Measurements from ENCODE around the gene CAMK2B. TPM values are rescaled to one million over a fixed set of nuclear protein-coding genes. Genes with fewer than 3 reads are reported as not detected.

CAMK2B gene
- total RNA-seq, 1 experiment from 2014 or later = not detected

- Mint-ChIP-seq H3K4me3 (ENCODE audit: low read depth, unreplicated experiment) (no peak overlapping the region), H3K4me1 (ENCODE audit: low read depth, unreplicated experiment) (no peaks in the 10 kb centered on the region), H3K27ac (ENCODE audit: unreplicated experiment) (no peak overlapping the region), H3K9me3 (ENCODE audit: low read depth, unreplicated experiment) (no peaks in the 10 kb centered on the region), H3K36me3 (ENCODE audit: insufficient read depth, unreplicated experiment) (no peaks in the 10 kb centered on the region), H3K27me3 (ENCODE audit: unreplicated experiment) (peaks cover 61% of the 10 kb centered on the region)
- no TSS peak for BruUV-seq (replicated peaks)
- CTCF ChIA-PET = no interaction called here
- intact Hi-C loops (cut with micrococcal nuclease; ENCODE audit: unreplicated experiment) = no loop called here
- TF ChIP-seq CTCF (IDR thresholded peaks at IDR 0.05; ENCODE audit: unreplicated experiment) = no peak
- DNase-seq = no peak
Observed at GRCh38 chr7:44194069-44194468, 131.3 kb downstream of the CAMK2B start.

- DNase-seq = no peak
- Mint-ChIP-seq H3K4me1 (ENCODE audit: low read depth, unreplicated experiment) (no peaks in the 10 kb centered on the region), H3K4me3 (ENCODE audit: low read depth, unreplicated experiment) (no peak overlapping the region), H3K9me3 (ENCODE audit: low read depth, unreplicated experiment) (no peaks in the 10 kb centered on the region), H3K27me3 (ENCODE audit: unreplicated experiment) (peaks cover 66% of the 10 kb centered on the region), H3K27ac (ENCODE audit: unreplicated experiment) (no peak overlapping the region), H3K36me3 (ENCODE audit: insufficient read depth, unreplicated experiment) (no peaks in the 10 kb centered on the region)
- intact Hi-C loops (cut with micrococcal nuclease; ENCODE audit: unreplicated experiment) = no loop called here
- no peak for TF ChIP-seq CTCF (IDR thresholded peaks at IDR 0.05; ENCODE audit: unreplicated experiment)
- BruUV-seq (replicated peaks) = no TSS peak
- CTCF ChIA-PET = no interaction called here
Observed at GRCh38 chr7:44193011-44193802, 132.2 kb downstream of the CAMK2B start.

- intact Hi-C loops (cut with micrococcal nuclease; ENCODE audit: unreplicated experiment) = no loop called here
Observed at GRCh38 chr7:44191171-44191570, 134.2 kb downstream of the CAMK2B start.

GRCh38 chr7:44189993-44190872 is 135.2 kb downstream of the CAMK2B start:
- H3K27ac Mint-ChIP-seq (ENCODE audit: unreplicated experiment) = no peak overlapping the region
- H3K4me1 Mint-ChIP-seq (ENCODE audit: low read depth, unreplicated experiment) = peaks cover 1% of the 10 kb centered on the region
- TF ChIP-seq CTCF (IDR thresholded peaks at IDR 0.05; ENCODE audit: unreplicated experiment) = no peak
- intact Hi-C loops (cut with micrococcal nuclease; ENCODE audit: unreplicated experiment) = no loop called here
- DNase-seq = no peak
- CTCF ChIA-PET = no interaction called here
- BruUV-seq (replicated peaks) = no TSS peak
- no peak overlapping the region for H3K4me3 Mint-ChIP-seq (ENCODE audit: low read depth, unreplicated experiment)
- H3K27me3 Mint-ChIP-seq (ENCODE audit: unreplicated experiment) = peaks cover 71% of the 10 kb centered on the region
- H3K9me3 Mint-ChIP-seq (ENCODE audit: low read depth, unreplicated experiment) = no peaks in the 10 kb centered on the region
- H3K36me3 Mint-ChIP-seq (ENCODE audit: insufficient read depth, unreplicated experiment) = no peaks in the 10 kb centered on the region

More at GRCh38 chr7:44191171-44191570, 134.2 kb downstream of the CAMK2B start:
- no peak overlapping the region for H3K27ac Mint-ChIP-seq (ENCODE audit: unreplicated experiment)
- no peak overlapping the region for H3K4me3 Mint-ChIP-seq (ENCODE audit: low read depth, unreplicated experiment)
- H3K9me3 Mint-ChIP-seq (ENCODE audit: low read depth, unreplicated experiment) = no peaks in the 10 kb centered on the region
- peaks cover 66% of the 10 kb centered on the region for H3K27me3 Mint-ChIP-seq (ENCODE audit: unreplicated experiment)
- BruUV-seq (replicated peaks) = no TSS peak
- DNase-seq = no peak
- no peaks in the 10 kb centered on the region for H3K36me3 Mint-ChIP-seq (ENCODE audit: insufficient read depth, unreplicated experiment)
- CTCF ChIA-PET = no interaction called here
- no peak for TF ChIP-seq CTCF (IDR thresholded peaks at IDR 0.05; ENCODE audit: unreplicated experiment)
- H3K4me1 Mint-ChIP-seq (ENCODE audit: low read depth, unreplicated experiment) = no peaks in the 10 kb centered on the region

Measured in Calu3 (cell line).